IMR-90 (cell line): ENCODE data around the gene ZNF618. TPM values are rescaled to one million over a fixed set of nuclear protein-coding genes. Genes with fewer than 3 reads are reported as not detected.

ENCODE experiments used
- ATAC-seq: fragments of 200-7000 bp; cut with Tn5 transposase; 2 replicates; pipeline ENCODE4 v1.9.1; 2020; ENCODE audit warnings: low read depth, mild to moderate bottlenecking, moderate library complexity
- BruUV-seq: library from RNA; stranded (reverse); fragments of 400-500 nt; replicated peaks from 2 replicates; lab custom pipeline; 2021; lab: Mats Ljungman, UMichigan
- CTCF ChIA-PET: fragments of 300-600 bp; formaldehyde crosslinking; extraction: SDS; loops from one replicate; lab custom pipeline; 2021; ENCODE audit warnings: antibody characterized with exemption; lab: Yijun Ruan, JAX
- POLR2A ChIA-PET: fragments of 300-600 bp; sonication (Branson Sonifier 250); formaldehyde crosslinking; loops from one replicate; lab custom pipeline; 2022; ENCODE audit warnings: antibody characterized with exemption; ENCODE audit not compliant: unreplicated experiment; lab: Charles Lee
- DNase-seq: peaks from one replicate; pipeline ENCODE4 v3.0.0; 2013
- H2AFZ ChIP-seq: replicated peaks from 2 replicates; pipeline ENCODE3; 2013; ENCODE audit warnings: low read length, mild to moderate bottlenecking; ENCODE audit not compliant: poor library complexity
- H2AK5ac ChIP-seq: 2 replicates; pipeline ENCODE4 v1.6.1; 2013; ENCODE audit warnings: low read depth, low read length, inconsistent platforms
- H2AK9ac ChIP-seq: replicated peaks from 2 replicates; pipeline ENCODE3; 2013; ENCODE audit warnings: mild to moderate bottlenecking, low read depth, low read length, moderate library complexity; ENCODE audit not compliant: poor library complexity
- H2BK120ac ChIP-seq: 2 replicates; pipeline ENCODE4 v1.6.1; 2013; ENCODE audit warnings: low read depth, low read length, inconsistent platforms
- H2BK15ac ChIP-seq: 3 replicates; pipeline ENCODE4 v1.6.1; 2013; ENCODE audit warnings: low read depth, low read length, inconsistent platforms
- H2BK20ac ChIP-seq: 2 replicates; pipeline ENCODE4 v1.6.1; 2013; ENCODE audit warnings: low read depth, mild to moderate bottlenecking, inconsistent platforms, low read length, moderate library complexity
- H2BK5ac ChIP-seq: 2 replicates; pipeline ENCODE4 v1.6.1; 2013; ENCODE audit warnings: mild to moderate bottlenecking, low read depth, low read length, inconsistent platforms; ENCODE audit not compliant: poor library complexity, severe bottlenecking
- H3K14ac ChIP-seq: replicated peaks from 2 replicates; pipeline ENCODE4 v1.6.1; 2013; ENCODE audit warnings: low read depth, low read length, inconsistent platforms
- H3K18ac ChIP-seq: 2 replicates; pipeline ENCODE4 v1.6.1; 2013; ENCODE audit warnings: low read depth, low read length, control low read depth
- H3K23ac ChIP-seq: 2 replicates; pipeline ENCODE4 v1.6.1; 2013; ENCODE audit warnings: low read depth, low read length, inconsistent platforms
- H3K27ac ChIP-seq: 2 replicates; pipeline ENCODE4 v1.5.1; 2013; ENCODE audit warnings: mild to moderate bottlenecking, control low read depth, low read length; ENCODE audit not compliant: insufficient read depth
- H3K27me3 ChIP-seq: 2 replicates; pipeline ENCODE4 v1.6.1; 2013; ENCODE audit warnings: low read length; ENCODE audit not compliant: control insufficient read depth, insufficient read depth
- H3K36me3 ChIP-seq: 2 replicates; pipeline ENCODE4 v1.6.1; 2013; ENCODE audit warnings: low read length, mixed read lengths; ENCODE audit not compliant: control insufficient read depth, insufficient read depth
- H3K4ac ChIP-seq: 2 replicates; pipeline ENCODE4 v1.6.1; 2013; ENCODE audit warnings: low read depth, low read length, inconsistent platforms
- H3K4me1 ChIP-seq: 2 replicates; pipeline ENCODE4 v1.6.1; 2013; ENCODE audit warnings: low read length, mixed read lengths; ENCODE audit not compliant: control insufficient read depth, insufficient read depth
- H3K4me2 ChIP-seq: 2 replicates; pipeline ENCODE4 v1.6.1; 2013; ENCODE audit warnings: low read depth, mild to moderate bottlenecking, control low read depth, low read length, moderate library complexity
- H3K4me3 ChIP-seq: 2 replicates; pipeline ENCODE4 v1.5.1; 2013; ENCODE audit warnings: low read depth, mild to moderate bottlenecking, control low read depth, low read length, moderate library complexity; ENCODE audit not compliant: insufficient read depth
- H3K56ac ChIP-seq: 2 replicates; pipeline ENCODE4 v1.6.1; 2013; ENCODE audit warnings: low read length, inconsistent platforms; ENCODE audit not compliant: insufficient read depth; ENCODE audit errors: extremely low read depth
- H3K79me1 ChIP-seq, 2 experiments: 2 replicates each; pipeline ENCODE4 v1.6.1; 2013; ENCODE audit warnings: low read length in 2 of 2, inconsistent platforms in 1 of 2, low read depth in 1 of 2
- H3K9ac ChIP-seq: 2 replicates; pipeline ENCODE4 v1.6.1; 2013; ENCODE audit warnings: low read depth, low read length, control low read depth
- H3K9me1 ChIP-seq: 2 replicates; pipeline ENCODE4 v1.6.1; 2013; ENCODE audit warnings: low read length, inconsistent platforms; ENCODE audit not compliant: insufficient read depth
- H3K9me3 ChIP-seq: 2 replicates; pipeline ENCODE4 v1.6.1; 2013; ENCODE audit warnings: low read length; ENCODE audit not compliant: control insufficient read depth, insufficient read depth
- H4K20me1 ChIP-seq: 2 replicates; pipeline ENCODE4 v1.6.1; 2013; ENCODE audit warnings: low read length, inconsistent platforms; ENCODE audit not compliant: insufficient read depth
- H4K5ac ChIP-seq: 2 replicates; pipeline ENCODE4 v1.6.1; 2013; ENCODE audit warnings: mild to moderate bottlenecking, low read depth, low read length, control low read depth
- H4K8ac ChIP-seq, 2 experiments: 2 replicates each; pipeline ENCODE4 v1.6.1; 2013; ENCODE audit warnings: low read depth in 2 of 2, low read length in 2 of 2, control low read depth in 1 of 2, inconsistent platforms in 1 of 2
- H4K91ac ChIP-seq: 2 replicates; pipeline ENCODE4 v1.6.1; 2013; ENCODE audit warnings: low read depth, low read length, inconsistent platforms; ENCODE audit not compliant: insufficient read depth
- CHD1 ChIP-seq: IDR thresholded peaks from 2 replicates; pipeline ENCODE4 v1.6.1; 2012; ENCODE audit warnings: low read depth, low read length, improper control_type of control experiment
- CTCF ChIP-seq: conservative IDR thresholded peaks from 2 replicates; pipeline ENCODE4 v1.5.1; 2012; ENCODE audit warnings: mild to moderate bottlenecking, low read depth, low read length, improper control_type of control experiment
- ELK1 ChIP-seq: fragments of 150-350 bp; IDR thresholded peaks from 2 replicates; pipeline ENCODE4 v1.6.1; 2016; ENCODE audit warnings: low read depth, mild to moderate bottlenecking, low read length, moderate library complexity, borderline replicate concordance
- FOS ChIP-seq: fragments of 150-350 bp; IDR thresholded peaks from 2 replicates; pipeline ENCODE4 v1.6.1; 2016; ENCODE audit warnings: low read depth, low read length
- MAZ ChIP-seq: IDR thresholded peaks from 2 replicates; pipeline ENCODE4 v1.6.1; 2012; ENCODE audit warnings: low read depth, mild to moderate bottlenecking, low read length, improper control_type of control experiment, moderate library complexity, borderline replicate concordance
- NFE2L2 ChIP-seq: fragments of 150-350 bp; IDR thresholded peaks from 2 replicates; pipeline ENCODE4 v1.6.1; 2016; ENCODE audit warnings: low read depth, mild to moderate bottlenecking, low read length
- RCOR1 ChIP-seq: IDR thresholded peaks from 2 replicates; pipeline ENCODE4 v1.6.1; 2012; ENCODE audit warnings: mild to moderate bottlenecking, low read length, improper control_type of control experiment; ENCODE audit not compliant: insufficient replicate concordance
- RFX5 ChIP-seq: IDR thresholded peaks from 2 replicates; pipeline ENCODE4 v1.8.0; 2012; ENCODE audit warnings: low read depth, mild to moderate bottlenecking, low read length, moderate library complexity
- USF2 ChIP-seq: fragments of 150-350 bp; IDR thresholded peaks from 2 replicates; pipeline ENCODE4 v1.6.1; 2017; ENCODE audit warnings: mild to moderate bottlenecking, antibody characterized with exemption, low read length, low read depth
- WGBS, 2 experiments: methylation state at CpG; one replicate each; pipeline versions ENCODE4 v1.1.5 to v1.1.7; 2013; ENCODE audit warnings: missing lambda C conversion rate in 2 of 2; ENCODE audit not compliant: insufficient read length in 1 of 2; ENCODE audit errors: extremely low coverage in 2 of 2; 5-methylcytosine and 5-hydroxymethylcytosine counted together
- dilution Hi-C: fragments of 300-500 bp; cut with HindIII; formaldehyde crosslinking; loops from one replicate; pipeline ENCODE4 v1.14.3; 2018; ENCODE audit warnings: low sequenced_read_pairs; ENCODE audit not compliant: unreplicated experiment
- in situ Hi-C: fragments of 300-500 bp; cut with MboI; formaldehyde crosslinking; loops from 3 replicates; pipeline ENCODE4 v1.14.3; 2019; ENCODE audit warnings: low sequenced_read_pairs, inconsistent platforms, mixed read lengths
- intact Hi-C: fragments of 100-400 bp; cut with micrococcal nuclease; formaldehyde crosslinking; loops from 2 replicates; pipeline ENCODE4 v1.10.0; 2022
- polyA plus RNA-seq, 3 experiments: library from polyadenylated mRNA; depleted of rRNA; stranded (reverse); fragments of >200 nt; gene quantifications; 2 replicates each; pipeline ENCODE4 v1.2.3, GENCODE V29; 2012; ENCODE audit warnings: low replicate concordance in 1 of 3
- total RNA-seq: library from RNA; depleted of rRNA; stranded (reverse); fragments of >200 nt; gene quantifications from 2 replicates; pipeline ENCODE4 v1.2.3, GENCODE V29; 2012

Gene ZNF618
- total and polyA plus RNA-seq, 2 of the 4 experiments (the other 2 are of a cell fraction), result 8.2 to 9.4 TPM

GRCh38 chr9:113907282-113907681 is 31.2 kb downstream of the ZNF618 start:
- no peaks in the 10 kb centered on the region; the same call in 1 of the 2 replicates for H3K9me3 ChIP-seq
- ATAC-seq (no peak), DNase-seq (no peak)
- H3K56ac ChIP-seq, result no peak overlapping the region
- H3K4me3 ChIP-seq, result no peak overlapping the region
- no peaks in the 10 kb centered on the region for H3K27me3 ChIP-seq
- H4K91ac ChIP-seq, result no peak overlapping the region
- H3K79me1 ChIP-seq, result peaks cover 53 to 81% of the 10 kb centered on the region in 2 experiments
- no TSS peak for BruUV-seq
- no peak overlapping the region for H2AFZ ChIP-seq
- in situ Hi-C loops, result no loop called here
- no peak overlapping the region for H3K9ac ChIP-seq
- peaks cover 39% of the 10 kb centered on the region for H4K20me1 ChIP-seq
- intact Hi-C loops, result no loop called here
- peaks cover 9% of the 10 kb centered on the region for H3K4me1 ChIP-seq
- dilution Hi-C loops, result no loop called here
- ChIA-PET POLR2A (no interaction called here), CTCF (no interaction called here)
- 100% methylated on average over 2 of the region's 5 CpGs; no CpG with 5 or more reads in 1 of the 2 experiments for WGBS, 2 experiments
- H4K8ac ChIP-seq, result no peak overlapping the region
- no peak overlapping the region for H3K14ac ChIP-seq
- no peak overlapping the region for H2BK20ac ChIP-seq
- H2BK5ac ChIP-seq, result no peak overlapping the region
- H2AK9ac ChIP-seq, result no peak overlapping the region
- H4K5ac ChIP-seq, result no peak overlapping the region
- H3K4me2 ChIP-seq, result no peak overlapping the region
- H2BK120ac ChIP-seq, result no peak overlapping the region
- peaks cover 25% of the 10 kb centered on the region; the same call in 1 of the 2 replicates for H3K9me1 ChIP-seq
- H2BK15ac ChIP-seq, result no peak overlapping the region
- H3K36me3 ChIP-seq, result no peaks in the 10 kb centered on the region
- H3K4ac ChIP-seq, result no peak overlapping the region
- H3K23ac ChIP-seq, result no peak overlapping the region
- no peak overlapping the region for H3K18ac ChIP-seq
- H3K27ac ChIP-seq, result no peak overlapping the region
- no peak overlapping the region for H2AK5ac ChIP-seq
- TF ChIP-seq CHD1 (no peak), MAZ (no peak), NFE2L2 (no peak), RCOR1 (no peak), USF2 (no peak), FOS (no peak), RFX5 (no peak), CTCF (no peak), ELK1 (no peak)
